Upper lobe of right lung (tissue), 1 donor: ENCODE measurements around the gene RPL22. TPM values are rescaled to one million over a fixed set of nuclear protein-coding genes. Genes with fewer than 3 reads are reported as not detected.

ENCODE experiments used
- ATAC-seq: fragments of 200-7000 bp; cut with Tn5 transposase; one replicate; pipeline ENCODE4 v1.9.1; 2020; ENCODE audit warnings: mild to moderate bottlenecking, moderate library complexity
- DNase-seq: peaks from one replicate; pipeline ENCODE4 v3.0.0-alpha.2; 2020
- H3K27ac ChIP-seq: fragments of 200-600 bp; one replicate; pipeline ENCODE4 v1.8.0; 2022
- H3K27me3 ChIP-seq: fragments of 200-600 bp; one replicate; pipeline ENCODE4 v1.8.0; 2022; ENCODE audit warnings: mild to moderate bottlenecking
- H3K36me3 ChIP-seq: fragments of 200-600 bp; one replicate; pipeline ENCODE4 v1.8.0; 2022
- H3K4me1 ChIP-seq: fragments of 200-600 bp; one replicate; pipeline ENCODE4 v1.8.0; 2022
- H3K4me3 ChIP-seq: fragments of 200-600 bp; one replicate; pipeline ENCODE4 v1.8.0; 2022; ENCODE audit warnings: mild to moderate bottlenecking
- H3K9me3 ChIP-seq: fragments of 200-600 bp; one replicate; pipeline ENCODE4 v1.8.0; 2022
- intact Hi-C: fragments of 100-400 bp; cut with DNase I; formaldehyde crosslinking; loops from one replicate; pipeline ENCODE4 v1.11.0; 2022
- total RNA-seq: library from RNA; stranded (reverse); fragmentation: NEBNext Ultra II Directional; extraction: Animal tissue kit (Norgen Biotek cat#: 25700); gene quantifications from one replicate; pipeline ENCODE4 v1.2.1, GENCODE V29; 2021
- TF ChIP-seq, protein P1 (sequence below): fragments of 200-600 bp; IDR thresholded peaks from one replicate; pipeline ENCODE4 v1.8.0; 2022; ENCODE audit warnings: antibody characterized with exemption
- donor health status: DM: no; HTN: yes; CAD: no; lungs with severe emphysema.

Gene RPL22
- total RNA-seq, 1 donor from 2014 or later: 308 TPM

DNA sequence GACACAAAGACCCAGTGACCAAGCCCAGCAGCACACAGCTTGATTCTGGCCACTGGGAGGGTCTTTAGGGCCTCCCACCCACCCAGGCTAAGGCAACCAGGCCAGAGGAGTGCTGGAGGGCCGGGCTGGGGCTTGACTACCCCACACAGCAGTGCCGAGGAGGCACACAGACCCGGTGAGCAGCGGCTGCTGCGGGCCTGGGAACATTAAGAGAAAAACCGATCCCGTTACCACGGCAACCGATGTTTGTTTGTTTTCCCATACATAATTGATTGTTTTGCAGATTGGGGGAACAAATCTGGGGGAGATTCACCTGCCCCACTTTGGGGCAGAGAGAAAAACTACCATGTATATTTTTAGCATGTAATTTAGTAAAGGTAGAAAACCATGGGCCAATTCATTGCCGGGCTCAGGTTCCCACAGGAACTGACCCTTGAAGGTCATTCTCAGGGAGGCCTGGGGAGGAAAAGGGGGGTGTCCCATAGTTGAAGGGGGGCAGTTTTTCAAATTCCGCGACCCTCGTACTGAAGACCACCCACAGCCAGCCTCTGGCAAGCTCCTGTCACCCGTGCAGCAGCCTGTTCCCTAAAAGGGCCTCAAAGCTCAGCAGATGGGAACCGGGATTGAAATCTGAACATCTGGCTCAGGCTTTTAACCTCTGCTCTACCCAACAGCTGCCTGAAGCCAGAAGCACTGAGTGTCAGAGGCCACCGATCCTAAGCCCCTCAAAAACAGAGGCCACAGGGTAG, 54.6 kb downstream of the RPL22 start:
- Histone ChIP-seq H3K4me1 (no peaks in the 10 kb centered on the region), H3K9me3 (no peaks in the 10 kb centered on the region), H3K36me3 (no peaks in the 10 kb centered on the region), H3K4me3 (no peak overlapping the region), H3K27me3 (peaks cover 37% of the 10 kb centered on the region), H3K27ac (no peak overlapping the region)
- intact Hi-C loops: no loop called here
- TF ChIP-seq, protein P1, sequence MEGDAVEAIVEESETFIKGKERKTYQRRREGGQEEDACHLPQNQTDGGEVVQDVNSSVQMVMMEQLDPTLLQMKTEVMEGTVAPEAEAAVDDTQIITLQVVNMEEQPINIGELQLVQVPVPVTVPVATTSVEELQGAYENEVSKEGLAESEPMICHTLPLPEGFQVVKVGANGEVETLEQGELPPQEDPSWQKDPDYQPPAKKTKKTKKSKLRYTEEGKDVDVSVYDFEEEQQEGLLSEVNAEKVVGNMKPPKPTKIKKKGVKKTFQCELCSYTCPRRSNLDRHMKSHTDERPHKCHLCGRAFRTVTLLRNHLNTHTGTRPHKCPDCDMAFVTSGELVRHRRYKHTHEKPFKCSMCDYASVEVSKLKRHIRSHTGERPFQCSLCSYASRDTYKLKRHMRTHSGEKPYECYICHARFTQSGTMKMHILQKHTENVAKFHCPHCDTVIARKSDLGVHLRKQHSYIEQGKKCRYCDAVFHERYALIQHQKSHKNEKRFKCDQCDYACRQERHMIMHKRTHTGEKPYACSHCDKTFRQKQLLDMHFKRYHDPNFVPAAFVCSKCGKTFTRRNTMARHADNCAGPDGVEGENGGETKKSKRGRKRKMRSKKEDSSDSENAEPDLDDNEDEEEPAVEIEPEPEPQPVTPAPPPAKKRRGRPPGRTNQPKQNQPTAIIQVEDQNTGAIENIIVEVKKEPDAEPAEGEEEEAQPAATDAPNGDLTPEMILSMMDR: no peak
- ATAC-seq: no peak
- DNase-seq: no peak

DNA sequence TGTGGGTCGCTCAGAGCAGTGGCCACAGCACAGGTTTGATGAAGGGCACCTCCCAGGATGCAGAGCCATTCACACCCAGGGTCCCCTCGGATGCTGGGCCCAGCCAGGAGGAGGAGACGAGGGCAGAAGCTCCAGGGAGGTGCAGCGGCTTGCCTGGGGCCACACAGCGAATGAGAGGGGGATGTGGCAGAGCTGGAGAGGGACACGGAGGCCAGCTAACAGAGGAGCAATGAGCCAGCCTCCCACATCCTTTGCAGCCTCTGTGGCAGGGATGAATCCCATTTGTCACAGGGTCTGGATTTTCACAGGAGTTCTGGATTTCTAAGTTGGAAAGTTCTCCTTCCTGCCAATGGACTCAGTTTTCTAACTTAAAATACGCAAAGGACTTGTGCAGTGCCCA, 55.2 kb downstream of the RPL22 start:
- no peaks in the 10 kb centered on the region for H3K9me3 ChIP-seq
- DNase-seq (no peak), ATAC-seq (no peak)
- peaks cover 33% of the 10 kb centered on the region for H3K27me3 ChIP-seq
- no peak overlapping the region for H3K27ac ChIP-seq
- intact Hi-C loops: no loop called here
- H3K4me1 ChIP-seq: no peaks in the 10 kb centered on the region
- TF ChIP-seq, protein P1: no peak
- H3K36me3 ChIP-seq: no peaks in the 10 kb centered on the region
- no peak overlapping the region for H3K4me3 ChIP-seq

DNA sequence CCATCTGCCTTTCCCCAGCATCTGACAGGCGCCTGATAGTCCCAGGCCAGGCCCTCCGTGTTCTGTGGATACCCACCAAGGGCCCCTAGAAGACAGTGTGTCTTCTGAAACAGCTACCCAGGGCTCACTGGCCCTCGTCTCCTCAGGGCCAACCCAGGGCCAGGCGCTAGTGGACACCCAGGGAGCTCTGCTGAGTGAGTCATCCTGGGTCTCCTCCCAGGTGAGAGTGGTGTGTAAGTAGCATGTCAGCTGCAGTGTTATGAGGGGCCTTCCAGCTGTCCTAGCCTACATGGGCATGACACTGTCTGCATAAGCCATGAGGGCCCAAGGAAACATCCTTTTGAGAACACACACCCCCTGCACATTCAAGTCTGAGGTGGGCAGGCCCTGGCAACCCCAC, 56.0 kb downstream of the RPL22 start:
- H3K27me3 ChIP-seq: peaks cover 26% of the 10 kb centered on the region
- H3K9me3 ChIP-seq: no peaks in the 10 kb centered on the region
- TF ChIP-seq, protein P1: no peak
- DNase-seq (no peak), ATAC-seq (no peak)
- no peaks in the 10 kb centered on the region for H3K4me1 ChIP-seq
- H3K4me3 ChIP-seq: no peak overlapping the region
- no peaks in the 10 kb centered on the region for H3K36me3 ChIP-seq
- intact Hi-C loops: no loop called here
- no peak overlapping the region for H3K27ac ChIP-seq

DNA sequence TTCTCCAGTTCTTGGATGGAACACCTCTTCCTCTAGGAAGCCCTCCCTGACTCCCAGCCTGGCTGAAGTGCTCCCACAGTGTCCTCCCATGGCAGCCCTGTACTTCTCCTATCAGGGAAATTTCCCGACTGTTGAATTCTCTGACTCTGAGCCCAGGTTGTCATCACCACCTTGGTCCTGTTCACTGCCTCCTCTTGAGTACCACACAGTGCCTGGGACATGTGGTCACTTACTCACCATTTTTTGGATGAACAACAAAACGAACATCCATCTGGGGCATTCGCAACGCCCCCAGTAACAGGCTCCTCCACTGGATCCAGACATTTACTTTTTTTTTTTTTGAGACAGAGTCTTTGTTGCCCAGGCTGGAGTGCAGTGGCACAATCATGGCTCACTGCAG, 56.7 kb downstream of the RPL22 start:
- Histone ChIP-seq H3K27me3 (peaks cover 20% of the 10 kb centered on the region), H3K4me3 (no peak overlapping the region), H3K9me3 (no peaks in the 10 kb centered on the region), H3K4me1 (no peaks in the 10 kb centered on the region), H3K27ac (no peak overlapping the region), H3K36me3 (no peaks in the 10 kb centered on the region)
- ATAC-seq (no peak), DNase-seq (no peak)
- TF ChIP-seq, protein P1: no peak
- intact Hi-C loops: no loop called here

DNA sequence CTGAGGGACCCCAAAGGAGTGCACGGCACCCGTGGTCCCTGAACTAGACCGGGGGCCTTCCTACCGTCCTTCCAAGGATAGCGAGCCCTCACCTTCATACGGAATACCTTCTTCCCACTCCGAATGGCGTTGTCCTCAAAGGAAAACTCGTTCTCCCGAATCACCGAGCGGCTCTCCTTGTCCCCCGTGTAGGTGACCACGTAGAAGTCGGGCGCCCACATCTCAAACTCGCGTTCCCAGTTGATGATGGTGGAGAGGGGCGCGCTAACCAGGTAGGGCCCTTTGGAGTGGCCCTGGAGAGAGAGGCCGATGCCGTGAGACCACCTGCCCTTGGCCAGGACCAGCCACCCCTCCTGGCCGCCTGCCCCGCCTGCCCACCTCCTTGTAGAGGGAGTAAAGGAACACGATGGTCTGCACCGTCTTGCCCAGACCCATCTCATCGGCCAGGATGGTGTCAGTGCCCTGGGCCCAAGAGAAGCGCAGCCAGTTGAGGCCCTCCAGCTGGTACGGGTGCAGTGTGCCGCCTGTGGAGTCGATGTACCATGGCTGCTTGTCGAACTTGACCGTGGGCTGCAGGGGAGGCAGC, 57.3 kb downstream of the RPL22 start:
- no peak overlapping the region for H3K27ac ChIP-seq
- no peaks in the 10 kb centered on the region for H3K36me3 ChIP-seq
- TF ChIP-seq, protein P1: no peak
- DNase-seq: no peak
- no peaks in the 10 kb centered on the region for H3K4me1 ChIP-seq
- ATAC-seq: no peak
- intact Hi-C loops: no loop called here
- no peaks in the 10 kb centered on the region for H3K9me3 ChIP-seq
- no peak overlapping the region for H3K4me3 ChIP-seq
- peaks cover 14% of the 10 kb centered on the region for H3K27me3 ChIP-seq
